Endothelial cell of umbilical vein (primary cell): ENCODE results near the gene TMTC1. TPM values are rescaled to one million over a fixed set of nuclear protein-coding genes. Genes with fewer than 3 reads are reported as not detected.

Experiments
- BruUV-seq: library from RNA; stranded (reverse); fragments of 400-500 nt; replicated peaks from 2 replicates; lab custom pipeline; 2021; lab: Mats Ljungman, UMichigan
- CTCF ChIA-PET: fragments of 300-600, 350-600 bp; sonication (Branson Sonifier 250); formaldehyde crosslinking; loops from one replicate; lab custom pipeline; 2021; ENCODE audit warnings: antibody characterized with exemption, inconsistent platforms; lab: Charles Lee
- POLR2A ChIA-PET: fragments of 300-600, 350-600 bp; sonication (Branson Sonifier 250); formaldehyde crosslinking; loops from one replicate; lab custom pipeline; 2021; ENCODE audit warnings: antibody characterized with exemption, inconsistent platforms; lab: Charles Lee
- DNase-seq: peaks from one replicate; pipeline ENCODE4 v3.0.0-alpha.2; 2011; ENCODE audit warnings: low read depth, low spot score
- FAIRE-seq: peaks from 2 replicates; lab custom pipeline; 2011; peaks lifted over from hg19 to GRCh38; lab: Jason Lieb, UNC
- H2AFZ ChIP-seq: 2 replicates; pipeline ENCODE4 v1.6.0; 2012; ENCODE audit warnings: low read depth, low read length, control low read depth, inconsistent platforms
- H3K27ac ChIP-seq: 2 replicates; pipeline ENCODE4 v1.5.1; 2011; ENCODE audit warnings: low read depth, mild to moderate bottlenecking, control low read depth, low read length, moderate library complexity; ENCODE audit not compliant: insufficient read depth
- H3K27me3 ChIP-seq, 2 experiments: 2 replicates each; pipeline versions ENCODE4 v1.6.0 to v1.6.1; 2011; ENCODE audit warnings: low read length in 2 of 2, mixed read lengths in 1 of 2; ENCODE audit not compliant: control insufficient read depth in 2 of 2, insufficient read depth in 2 of 2
- H3K36me3 ChIP-seq, 2 experiments: 2 replicates in 1 of 2; 3 replicates in 1 of 2; pipeline ENCODE4 v1.5.1; 2011; ENCODE audit warnings: low read length in 2 of 2, mild to moderate bottlenecking in 1 of 2, moderate library complexity in 1 of 2; ENCODE audit not compliant: control insufficient read depth in 2 of 2, insufficient read depth in 2 of 2; ENCODE audit errors: extremely low read depth in 1 of 2
- H3K4me1 ChIP-seq: 3 replicates; pipeline ENCODE4 v1.5.1; 2011; ENCODE audit warnings: mild to moderate bottlenecking, low read length; ENCODE audit not compliant: control insufficient read depth, insufficient read depth; ENCODE audit errors: extremely low read depth
- H3K4me2 ChIP-seq: 2 replicates; pipeline ENCODE4 v1.6.1; 2011; ENCODE audit warnings: low read length, control low read depth, mixed read lengths; ENCODE audit not compliant: insufficient read depth
- H3K4me3 ChIP-seq, 3 experiments: fragments of 200-600 bp in 1 of 3; sonication (generic), shearing (Covaris generic) in 1 of 3; replicated peaks in 1 of 3; 2 replicates each; pipeline ENCODE4 v1.5.1; 2011 to 2016; ENCODE audit warnings: control low read depth in 3 of 3, low read length in 3 of 3, mild to moderate bottlenecking in 2 of 3, inconsistent platforms in 1 of 3, low read depth in 1 of 3, moderate library complexity in 1 of 3; ENCODE audit not compliant: insufficient read depth in 1 of 3
- H3K79me2 ChIP-seq: 2 replicates; pipeline ENCODE4 v1.6.0; 2012; ENCODE audit warnings: low read length, inconsistent platforms; ENCODE audit not compliant: control insufficient read depth, insufficient read depth
- H3K9ac ChIP-seq: replicated peaks from 2 replicates; pipeline ENCODE3; 2011; ENCODE audit warnings: low read length, control low read depth; ENCODE audit not compliant: insufficient read depth; ENCODE audit errors: extremely low read depth
- H3K9me1 ChIP-seq: replicated peaks from 3 replicates; pipeline ENCODE4 v1.6.0; 2011; ENCODE audit warnings: mild to moderate bottlenecking, low read length; ENCODE audit not compliant: control insufficient read depth, insufficient read depth; ENCODE audit errors: extremely low read depth
- H3K9me3 ChIP-seq: replicated peaks from 2 replicates; pipeline ENCODE4 v1.5.1; 2012; ENCODE audit warnings: low read length, inconsistent platforms; ENCODE audit not compliant: control insufficient read depth, insufficient read depth
- H4K20me1 ChIP-seq: replicated peaks from 2 replicates; pipeline ENCODE3; 2011; ENCODE audit warnings: mild to moderate bottlenecking, low read length; ENCODE audit not compliant: control insufficient read depth, insufficient read depth; ENCODE audit errors: extremely low read depth
- CTCF ChIP-seq, 2 donors: IDR thresholded peaks; 1 replicate in 1 of 2; 2 replicates in 1 of 2; pipeline ENCODE4 v1.5.1; 2011; ENCODE audit warnings: low read length in 2 of 2, mild to moderate bottlenecking in 2 of 2, moderate library complexity in 2 of 2, control low read depth in 1 of 2, inconsistent platforms in 1 of 2, low read depth in 1 of 2; ENCODE audit not compliant: insufficient read depth in 1 of 2; ENCODE audit errors: extremely low read depth in 1 of 2
- EZH2 ChIP-seq: IDR thresholded peaks from 2 replicates; pipeline ENCODE4 v1.6.1; 2012; ENCODE audit warnings: borderline replicate concordance, low read depth, mild to moderate bottlenecking, moderate library complexity, low read length, inconsistent platforms; ENCODE audit not compliant: severe bottlenecking
- FOS ChIP-seq: IDR thresholded peaks from 2 replicates; pipeline ENCODE4 v1.6.1; 2011; ENCODE audit warnings: mild to moderate bottlenecking, low read length, moderate library complexity, borderline replicate concordance; ENCODE audit not compliant: insufficient read depth
- GATA2 ChIP-seq: IDR thresholded peaks from 2 replicates; pipeline ENCODE4 v1.7.0; 2011; ENCODE audit warnings: low read depth, mild to moderate bottlenecking, moderate library complexity, mixed read lengths, low read length; ENCODE audit not compliant: insufficient read length, insufficient read depth
- JUN ChIP-seq: IDR thresholded peaks from 2 replicates; pipeline ENCODE4 v1.6.1; 2011; ENCODE audit warnings: borderline replicate concordance, low read depth; ENCODE audit not compliant: insufficient read length, insufficient read depth
- MAX ChIP-seq: IDR thresholded peaks from 2 replicates; pipeline ENCODE4 v1.6.1; 2011; ENCODE audit not compliant: insufficient read depth, insufficient read length
- MYC ChIP-seq: IDR thresholded peaks from one replicate; pipeline ENCODE4 v1.6.1; 2011; ENCODE audit warnings: mild to moderate bottlenecking, low read depth, low read length
- POLR2A ChIP-seq: IDR thresholded peaks from 2 replicates; pipeline ENCODE4 v1.6.1; 2012; ENCODE audit warnings: low read depth, mild to moderate bottlenecking, control low read depth, low read length
- POLR2AphosphoS5 ChIP-seq: IDR thresholded peaks from 2 replicates; pipeline ENCODE4 v1.6.1; 2012; ENCODE audit warnings: low read depth, mild to moderate bottlenecking, control low read depth, low read length, moderate library complexity; ENCODE audit not compliant: insufficient read depth
- dilution Hi-C: fragments of 300-500 bp; cut with MboI; formaldehyde crosslinking; loops from one replicate; pipeline ENCODE4 v1.15.0; 2019; ENCODE audit warnings: low sequenced_read_pairs; ENCODE audit not compliant: extremely low pct_ligation_motif_present
- intact Hi-C: fragments of 100-400 bp; cut with micrococcal nuclease; formaldehyde crosslinking; loops from one replicate; pipeline ENCODE4 v1.10.0; 2022
- polyA plus RNA-seq, 4 experiments: library from polyadenylated mRNA; depleted of rRNA in 3 of 4; stranded (reverse) in 3 of 4; unstranded in 1 of 4; fragments of >200 nt; gene quantifications; 2 replicates each; pipeline versions ENCODE4 v1.2.1 to v1.2.3, GENCODE V29; 2011 to 2012; ENCODE audit warnings: missing spikeins in 1 of 4
- total RNA-seq: library from RNA; stranded (reverse); gene quantifications from 2 replicates; pipeline ENCODE4 v1.2.3, GENCODE V29; 2021

TMTC1 gene
- total and polyA plus RNA-seq, 2 donors (not counting 3 experiments of a cell fraction or from before 2014, with no cell fraction given): 5.4 to 5.9 TPM

GRCh38 chr12:29738365-29738764 lies 45.4 kb downstream of the TMTC1 start:
- CTCF ChIA-PET: interaction anchor here (1.1 to 1.9 kb wide), 3 partner anchors 10 to 185 kb away, joined by 3 to 4 read pairs (median 3); no protein-coding TSS in a partner anchor
- FAIRE-seq (no peak), DNase-seq (no peak)
- H4K20me1 ChIP-seq: no peaks in the 10 kb centered on the region
- BruUV-seq: no TSS peak
- no peak overlapping the region for H3K4me2 ChIP-seq
- H3K4me3 ChIP-seq: no peak overlapping the region
- dilution Hi-C loops: no loop called here
- H3K27me3 ChIP-seq: no peaks in the 10 kb centered on the region
- H3K9me3 ChIP-seq: no peaks in the 10 kb centered on the region
- POLR2A ChIA-PET: no interaction called here
- peaks cover 15% of the 10 kb centered on the region for H3K4me1 ChIP-seq
- no peak for TF ChIP-seq CTCF (IDR thresholded peaks at IDR 0.05; ENCODE audit: extremely low read depth in 1 of 2, insufficient read depth in 1 of 2, low read depth in 1 of 2, low read length in 2 of 2)
- TF ChIP-seq JUN: no peak
- no peak for TF ChIP-seq POLR2AphosphoS5
- no peak for TF ChIP-seq MYC
- TF ChIP-seq FOS: no peak
- no peak for TF ChIP-seq EZH2
- no peak for TF ChIP-seq POLR2A
- no peak for TF ChIP-seq GATA2
- no peak for TF ChIP-seq MAX
- H2AFZ ChIP-seq: no peak overlapping the region
- H3K9me1 ChIP-seq: no peaks in the 10 kb centered on the region
- H3K36me3 ChIP-seq: no peaks in the 10 kb centered on the region
- H3K27ac ChIP-seq: no peak overlapping the region
- intact Hi-C loops: no loop called here
- H3K9ac ChIP-seq: no peak overlapping the region
- no peaks in the 10 kb centered on the region for H3K79me2 ChIP-seq
